HepG2 (cell line): ENCODE results near the gene ACAN. TPM values are rescaled to one million over a fixed set of nuclear protein-coding genes. Genes with fewer than 3 reads are reported as not detected.

ENCODE experiments used
- ATAC-seq: fragments of 200-7000 bp; cut with Tn5 transposase; 3 replicates; pipeline ENCODE4 v1.9.1; 2020; ENCODE audit warnings: mild to moderate bottlenecking, moderate library complexity
- BruUV-seq: library from RNA; stranded (reverse); fragments of 400-500 nt; replicated peaks from 2 replicates; lab custom pipeline; 2021; lab: Mats Ljungman, UMichigan
- CTCF ChIA-PET: fragments of 300-600 bp; formaldehyde crosslinking; extraction: SDS; loops from one replicate; lab custom pipeline; 2021; ENCODE audit warnings: low total read pairs, inconsistent platforms, low intra/inter-chr PET ratio; lab: Yijun Ruan, JAX
- POLR2A ChIA-PET: fragments of 350-600 bp; sonication (Branson Sonifier 250); formaldehyde crosslinking; loops from one replicate; lab custom pipeline; 2020; ENCODE audit warnings: antibody characterized with exemption, inconsistent platforms; lab: Yijun Ruan, JAX
- DNase-seq: peaks from one replicate; pipeline ENCODE4 v3.0.0-alpha.2; 2015; ENCODE audit warnings: low spot score
- FAIRE-seq: peaks from 3 replicates; lab custom pipeline; 2011; peaks lifted over from hg19 to GRCh38; lab: Jason Lieb, UNC
- H2AFZ ChIP-seq: one replicate; pipeline ENCODE4 v1.6.1; 2011; ENCODE audit warnings: low read length, inconsistent platforms
- H3K27ac ChIP-seq: fragments of 300-600 bp; 3 replicates; pipeline ENCODE4 v1.8.0; 2011; ENCODE audit warnings: mixed run types, mild to moderate bottlenecking, mixed read lengths, low read length, inconsistent platforms; ENCODE audit not compliant: insufficient read depth; ENCODE audit errors: extremely low read length
- H3K27me3 ChIP-seq, 2 experiments: fragments of 200-600 bp in 1 of 2; 2 replicates in 1 of 2; 3 replicates in 1 of 2; pipeline versions ENCODE4 v1.6.0 to v1.8.0; 2011; ENCODE audit warnings: low read length in 2 of 2, mild to moderate bottlenecking in 2 of 2, moderate library complexity in 2 of 2, inconsistent platforms in 1 of 2; ENCODE audit not compliant: insufficient read depth in 2 of 2, control insufficient read depth in 1 of 2
- H3K36me3 ChIP-seq, 2 experiments: fragments of 200-600 bp in 1 of 2; replicated peaks in 1 of 2; 2 replicates in 1 of 2; 3 replicates in 1 of 2; pipeline versions ENCODE4 v1.5.1 to v1.8.0; 2011; ENCODE audit warnings: low read length in 2 of 2, inconsistent platforms in 1 of 2; ENCODE audit not compliant: insufficient read depth in 2 of 2, control insufficient read depth in 1 of 2
- H3K4me1 ChIP-seq: 2 replicates; pipeline ENCODE4 v1.5.1; 2012; ENCODE audit warnings: low read length, inconsistent platforms; ENCODE audit not compliant: insufficient read depth
- H3K4me2 ChIP-seq: 2 replicates; pipeline ENCODE4 v1.6.0; 2011; ENCODE audit warnings: low read depth, low read length, inconsistent platforms
- H3K4me3 ChIP-seq, 3 experiments: fragments of 200-600 bp in 1 of 3; sonication (generic), shearing (Covaris generic) in 1 of 3; replicated peaks in 1 of 3; 2 replicates each; pipeline ENCODE4 v1.5.1; 2011 to 2016; ENCODE audit warnings: low read length in 3 of 3, inconsistent platforms in 2 of 3, low read depth in 2 of 3, mild to moderate bottlenecking in 2 of 3, control low read depth in 1 of 3, mixed read lengths in 1 of 3; ENCODE audit not compliant: insufficient read depth in 1 of 3
- H3K79me2 ChIP-seq: one replicate; pipeline ENCODE4 v1.6.1; 2011; ENCODE audit warnings: low read length, inconsistent platforms; ENCODE audit not compliant: insufficient read depth
- H3K9ac ChIP-seq: 2 replicates; pipeline ENCODE4 v1.6.0; 2011; ENCODE audit warnings: mild to moderate bottlenecking, low read depth, low read length, inconsistent platforms; ENCODE audit not compliant: insufficient read depth
- H3K9me3 ChIP-seq: 2 replicates; pipeline ENCODE4 v1.5.1; 2012; ENCODE audit warnings: mild to moderate bottlenecking, low read length
- H4K20me1 ChIP-seq: 2 replicates; pipeline ENCODE4 v1.6.0; 2011; ENCODE audit warnings: inconsistent platforms, mild to moderate bottlenecking, low read length, moderate library complexity; ENCODE audit not compliant: insufficient read depth
- ATM ChIP-seq: fragments of 450-650 bp; IDR thresholded peaks from 2 replicates; pipeline ENCODE4 v1.7.1; 2017; ENCODE audit warnings: mild to moderate bottlenecking, borderline replicate concordance
- BCL6 ChIP-seq: IDR thresholded peaks from 2 replicates; pipeline ENCODE4 v1.6.1; 2016; ENCODE audit warnings: missing genetic modification reagents, missing compliant biosample characterization
- CHD4 ChIP-seq: fragments of 200-600 bp; sonication (generic); IDR thresholded peaks from 2 replicates; pipeline ENCODE4 v1.7.0; 2017; ENCODE audit warnings: mild to moderate bottlenecking, low read length, borderline replicate concordance
- NFYC ChIP-seq: IDR thresholded peaks from 2 replicates; pipeline ENCODE4 v1.6.1; 2016; ENCODE audit warnings: missing genetic modification reagents, missing compliant biosample characterization
- RXRB ChIP-seq: IDR thresholded peaks from 2 replicates; pipeline ENCODE4 v1.6.1; 2016; ENCODE audit warnings: borderline replicate concordance, missing genetic modification reagents, missing compliant biosample characterization
- SALL1 ChIP-seq: sonication (generic); formaldehyde crosslinking; IDR thresholded peaks from 2 replicates; pipeline ENCODE4 v1.8.0; 2022; ENCODE audit warnings: mild to moderate bottlenecking, missing genetic modification reagents
- ZC3H4 ChIP-seq: sonication (generic); formaldehyde crosslinking; IDR thresholded peaks from 2 replicates; pipeline ENCODE4 v1.4.0; 2020; ENCODE audit warnings: missing genetic modification reagents, borderline replicate concordance
- ZNF280D ChIP-seq: sonication (generic); formaldehyde crosslinking; IDR thresholded peaks from 2 replicates; pipeline ENCODE4 v1.5.1; 2020; ENCODE audit warnings: mild to moderate bottlenecking, missing genetic modification reagents
- ZNF33B ChIP-seq: sonication (generic); formaldehyde crosslinking; IDR thresholded peaks from 2 replicates; pipeline ENCODE4 v1.5.1; 2020; ENCODE audit warnings: mild to moderate bottlenecking, missing genetic modification reagents
- ZNF740 ChIP-seq: sonication (generic); formaldehyde crosslinking; IDR thresholded peaks from 2 replicates; pipeline ENCODE4 v1.4.0; 2020; ENCODE audit warnings: missing genetic modification reagents
- WGBS: methylation state at CpG from one replicate; pipeline ENCODE4 v1.1.6; 2017; ENCODE audit warnings: low lambda C conversion rate; 5-methylcytosine and 5-hydroxymethylcytosine counted together
- in situ Hi-C: cut with HindIII; loops from 2 replicates; pipeline ENCODE4 v1.10.0; 2017; ENCODE audit warnings: low pct_unique_long_range_greater_than_20kb; ENCODE audit not compliant: extremely low pct_ligation_motif_present
- intact Hi-C: fragments of 100-400 bp; cut with micrococcal nuclease; formaldehyde crosslinking; loops from one replicate; pipeline ENCODE4 v1.10.0; 2022; ENCODE audit not compliant: unreplicated experiment
- polyA plus RNA-seq, 8 experiments: library from polyadenylated mRNA; depleted of rRNA in 3 of 8; stranded (reverse) in 7 of 8; unstranded in 1 of 8; fragments of >200 nt; fragmentation: Illumina TruSeq in 4 of 8; extraction: Trizol in 4 of 8; gene quantifications; 2 replicates each; pipeline versions ENCODE4 v1.2.1 to v1.2.3, GENCODE V29; 2011 to 2016; ENCODE audit warnings: low read depth in 4 of 8, missing spikeins in 1 of 8, mixed read lengths in 1 of 8; ENCODE audit not compliant: insufficient read depth in 1 of 8
- total RNA-seq, 5 experiments: library from RNA; depleted of rRNA; stranded (reverse); fragments of >200 nt; fragmentation: Illumina TruSeq; extraction: Trizol; gene quantifications; 2 replicates each; pipeline ENCODE4 v1.2.3, GENCODE V29; 2016; ENCODE audit warnings: low read depth in 1 of 5

ACAN gene
- total and polyA plus RNA-seq, 2 of the 13 experiments (the other 11 are each of a cell fraction or from before 2014, with no cell fraction given): not detected

GRCh38 chr15:88877906-88878305 is 74.7 kb downstream of the ACAN start:
- DNase-seq: no peak
- BruUV-seq: no TSS peak
- TF ChIP-seq ZNF740 (CRISPR knock-in tag) (no peak), ZNF33B (CRISPR knock-in tag) (no peak), ZC3H4 (CRISPR knock-in tag) (no peak), ATM (no peak), RXRB (CRISPR knock-in tag) (no peak), SALL1 (CRISPR knock-in tag) (no peak), NFYC (CRISPR knock-in tag) (no peak), BCL6 (CRISPR knock-in tag) (no peak), ZNF280D (no peak), CHD4 (no peak)
- no peak for ATAC-seq
- CTCF ChIA-PET: interaction anchor here (1.5 kb wide), 1 partner anchor 140 kb away, joined by 7 read pairs; no protein-coding TSS in a partner anchor
- POLR2A ChIA-PET: no interaction called here
- H3K4me2 ChIP-seq: no peak overlapping the region
- no peaks in the 10 kb centered on the region for H3K79me2 ChIP-seq
- H3K4me3 ChIP-seq: no peak overlapping the region
- no peak overlapping the region for H3K27ac ChIP-seq
- WGBS: 65% methylated on average over 6 of the region's 22 CpGs
- no peaks in the 10 kb centered on the region for H3K9me3 ChIP-seq
- H4K20me1 ChIP-seq: no peaks in the 10 kb centered on the region
- H3K9ac ChIP-seq: no peak overlapping the region
- no peaks in the 10 kb centered on the region for H3K4me1 ChIP-seq
- intact Hi-C loops: no loop called here
- in situ Hi-C loops: no loop called here
- peaks cover 15 to 50% of the 10 kb centered on the region in 2 experiments for H3K27me3 ChIP-seq
- H2AFZ ChIP-seq: no peak overlapping the region
- no peak for FAIRE-seq
- no peaks in the 10 kb centered on the region for H3K36me3 ChIP-seq
